Mesothelial cell of epicardium (in vitro differentiated cells): ENCODE results near the gene ZBTB40. TPM values are rescaled to one million over a fixed set of nuclear protein-coding genes. Genes with fewer than 3 reads are reported as not detected.

Experiments used
- DNase-seq, 2 experiments: peaks; one replicate each; pipeline ENCODE4 v3.0.0; 2021; ENCODE audit warnings: low spot score in 2 of 2; ENCODE audit not compliant: unreplicated experiment in 2 of 2
- H3K27ac Mint-ChIP-seq: 2 replicates; pipeline ENCODE4 v1.8.0; 2021; ENCODE audit warnings: mixed read lengths
- H3K27me3 Mint-ChIP-seq: 2 replicates; pipeline ENCODE4 v1.8.0; 2021; ENCODE audit warnings: low read depth, mixed read lengths
- H3K36me3 Mint-ChIP-seq: 2 replicates; pipeline ENCODE4 v1.8.0; 2021; ENCODE audit warnings: mixed read lengths
- H3K4me1 Mint-ChIP-seq: 2 replicates; pipeline ENCODE4 v1.8.0; 2021; ENCODE audit warnings: mixed read lengths
- H3K4me3 Mint-ChIP-seq: 2 replicates; pipeline ENCODE4 v1.8.0; 2021; ENCODE audit warnings: mild to moderate bottlenecking, moderate library complexity, mixed read lengths
- H3K9me3 Mint-ChIP-seq: 2 replicates; pipeline ENCODE4 v1.8.0; 2021; ENCODE audit warnings: mixed read lengths
- CTCF ChIP-seq: fragments of 200-600 bp; sonication (generic); IDR thresholded peaks from one replicate; pipeline ENCODE4 v1.5.0; 2021; ENCODE audit warnings: antibody characterized with exemption; ENCODE audit not compliant: unreplicated experiment
- total RNA-seq: library from RNA; stranded (reverse); gene quantifications from 3 replicates; pipeline ENCODE4 v1.2.1, GENCODE V29; 2021

Gene ZBTB40
- total RNA-seq, 1 donor from 2014 or later: 24.8 TPM

GRCh38 chr1:22569269-22569668 is 117.6 kb downstream of the ZBTB40 start:
- Mint-ChIP-seq H3K36me3 (no peaks in the 10 kb centered on the region), H3K27ac (no peak overlapping the region), H3K4me3 (no peak overlapping the region), H3K4me1 (no peaks in the 10 kb centered on the region), H3K9me3 (no peaks in the 10 kb centered on the region), H3K27me3 (peaks cover 64% of the 10 kb centered on the region)
- DNase-seq: no peak
- TF ChIP-seq CTCF: no peak

GRCh38 chr1:22570140-22570909 is 118.7 kb downstream of the ZBTB40 start:
- Mint-ChIP-seq H3K4me1 (no peaks in the 10 kb centered on the region), H3K27ac (no peak overlapping the region), H3K4me3 (no peak overlapping the region), H3K27me3 (peaks cover 61% of the 10 kb centered on the region), H3K36me3 (no peaks in the 10 kb centered on the region), H3K9me3 (no peaks in the 10 kb centered on the region)
- no peak for TF ChIP-seq CTCF
- DNase-seq: no peak

GRCh38 chr1:22572818-22573217 is 121.2 kb downstream of the ZBTB40 start:
- peaks cover 48% of the 10 kb centered on the region for H3K27me3 Mint-ChIP-seq
- no peak overlapping the region for H3K4me3 Mint-ChIP-seq
- no peaks in the 10 kb centered on the region for H3K36me3 Mint-ChIP-seq
- no peaks in the 10 kb centered on the region for H3K4me1 Mint-ChIP-seq
- DNase-seq: no peak
- no peak overlapping the region for H3K27ac Mint-ChIP-seq
- TF ChIP-seq CTCF: no peak
- peaks cover 3% of the 10 kb centered on the region for H3K9me3 Mint-ChIP-seq

DNA sequence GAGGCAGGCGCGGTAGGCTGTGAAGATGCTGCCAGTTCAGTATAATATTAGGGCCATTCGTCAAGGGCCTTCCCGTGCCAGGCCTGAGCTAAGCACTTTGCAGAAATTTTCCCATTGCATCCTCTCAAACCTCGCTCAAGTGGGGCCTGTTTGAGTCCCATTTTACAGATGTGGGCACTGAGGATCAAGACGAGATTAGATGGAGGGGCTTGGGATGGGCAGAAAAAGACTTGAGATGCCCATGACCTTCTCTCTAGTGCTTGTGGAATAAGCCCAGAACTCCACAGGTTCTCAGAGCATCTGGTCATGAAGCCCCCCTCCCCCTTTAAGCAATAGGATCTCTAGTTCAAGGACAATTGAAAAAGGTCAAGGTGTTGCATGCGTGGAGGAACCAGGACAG is 121.6 kb downstream of the ZBTB40 start:
- H3K4me1 Mint-ChIP-seq: no peaks in the 10 kb centered on the region
- H3K36me3 Mint-ChIP-seq: no peaks in the 10 kb centered on the region
- H3K9me3 Mint-ChIP-seq: peaks cover 8% of the 10 kb centered on the region
- H3K27me3 Mint-ChIP-seq: peaks cover 46% of the 10 kb centered on the region
- no peak for TF ChIP-seq CTCF
- no peak overlapping the region for H3K27ac Mint-ChIP-seq
- no peak for DNase-seq
- H3K4me3 Mint-ChIP-seq: no peak overlapping the region

GRCh38 chr1:22575532-22576149 is 124.0 kb downstream of the ZBTB40 start:
- DNase-seq: no peak
- Mint-ChIP-seq H3K36me3 (no peaks in the 10 kb centered on the region), H3K9me3 (peaks cover 10% of the 10 kb centered on the region), H3K4me1 (no peaks in the 10 kb centered on the region), H3K27me3 (peaks cover 39% of the 10 kb centered on the region), H3K4me3 (no peak overlapping the region), H3K27ac (no peak overlapping the region)
- no peak for TF ChIP-seq CTCF
